ENCODE data around the gene TNS3. TPM values are rescaled to one million over a fixed set of nuclear protein-coding genes. Genes with fewer than 3 reads are reported as not detected.

The TNS3 gene
- total and polyA plus RNA-seq, 9 of the 15 experiments (the other 6 are each of a cell fraction or from before 2014, with no cell fraction given), result 0.20 TPM; not detected in 8

DNA sequence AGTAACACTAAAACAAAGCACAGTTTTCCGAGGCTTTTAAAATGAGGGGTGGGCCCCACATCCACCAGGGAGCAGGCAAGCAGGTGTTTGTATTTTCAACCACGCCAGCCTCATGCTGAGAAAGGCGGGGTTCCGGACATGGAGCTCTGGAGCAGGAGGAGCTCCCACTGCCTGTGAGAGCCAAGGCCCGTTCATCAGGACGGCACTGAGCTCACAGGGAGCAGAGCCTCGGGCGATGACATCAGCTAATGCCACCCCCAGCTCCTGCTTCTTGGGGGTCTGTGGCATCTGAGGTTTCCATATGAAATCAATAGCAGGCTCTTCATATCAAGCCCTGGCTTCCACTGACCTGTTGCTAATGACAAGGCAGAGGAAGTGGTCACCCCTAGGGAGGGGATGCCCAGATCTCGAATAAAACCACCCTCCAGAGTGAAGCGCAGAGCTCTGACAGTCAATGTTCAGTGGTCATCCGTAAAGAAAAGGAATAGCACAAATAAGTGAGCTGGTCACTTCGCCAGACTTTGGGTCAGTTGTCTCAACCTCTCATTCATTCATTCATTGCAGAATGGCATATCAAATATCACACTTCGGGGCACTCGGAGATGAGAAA is 89.1 kb downstream of the TNS3 start:
- H3K27ac ChIP-seq (ENCODE audit: extremely low read depth, low read depth, low read length), result no peak overlapping the region
- in situ Hi-C loops (cut with MboI) (no loop called here), intact Hi-C loops (cut with micrococcal nuclease) (no loop called here)
- H3K36me3 ChIP-seq (ENCODE audit: control insufficient read depth, insufficient read depth, low read length), result no peaks in the 10 kb centered on the region
- H3K9ac ChIP-seq (ENCODE audit: insufficient read depth in 1 of 2, low read depth in 2 of 2, low read length in 2 of 2), result no peak overlapping the region
- WGBS (ENCODE audit: insufficient coverage, low coverage, missing lambda C conversion rate), result 3% methylated on average over 14 of the region's 14 CpGs
- no peak for ATAC-seq
- H3K9me3 ChIP-seq (replicated peaks; ENCODE audit: control insufficient read depth, insufficient read depth, low read depth, low read length), result no peaks in the 10 kb centered on the region
- H3K4me1 ChIP-seq (replicated peaks in 1 of 2; ENCODE audit: control insufficient read depth in 2 of 2, insufficient read depth in 2 of 2, low read length in 2 of 2), result no peaks in the 10 kb centered on the region
- ChIA-PET CTCF (ENCODE audit: low intra/inter-chr PET ratio) (no interaction called here), POLR2A (no interaction called here)
- H3K27me3 ChIP-seq (ENCODE audit: control insufficient read depth in 2 of 2, insufficient read depth in 2 of 2, low read length in 2 of 2), result peaks cover 20 to 68% of the 10 kb centered on the region in 2 experiments
- no peaks in the 10 kb centered on the region for H4K20me1 ChIP-seq (replicated peaks; ENCODE audit: control insufficient read depth, insufficient read depth, low read length)
- no peak for FAIRE-seq
- H3K9me1 ChIP-seq (ENCODE audit: control insufficient read depth, insufficient read depth, low read length), result peaks cover 3% of the 10 kb centered on the region
- H2AFZ ChIP-seq (ENCODE audit: low read depth, low read length), result no peak overlapping the region
- no TSS peak for BruUV-seq (replicated peaks)
- no peak for DNase-seq (ENCODE audit: extremely low read depth in 1 of 4, low spot score in 3 of 4)
- TF ChIP-seq NFE2L1 (tag; IDR thresholded peaks at IDR 0.05; ENCODE audit: borderline replicate concordance, low read depth) (no peak), HDAC2 (IDR thresholded peaks at IDR 0.05) (no peak), MITF (IDR thresholded peaks at IDR 0.05) (no peak), KAT2B (IDR thresholded peaks at IDR 0.05; ENCODE audit: low read depth, low read length) (no peak)
- H3K79me2 ChIP-seq (ENCODE audit: control insufficient read depth, insufficient read depth, low read length), result no peaks in the 10 kb centered on the region
- no peak overlapping the region for H3K4me3 ChIP-seq
- H3K4me2 ChIP-seq (ENCODE audit: insufficient read depth, low read length), result no peak overlapping the region
